ENCODE measurements around the gene S100A9.
"Not testable (repeated sequence)": the region's sequence is repeated elsewhere in the genome, so short reads cannot be mapped to it uniquely, and the experiment has no call there.

Gene S100A9

DNA sequence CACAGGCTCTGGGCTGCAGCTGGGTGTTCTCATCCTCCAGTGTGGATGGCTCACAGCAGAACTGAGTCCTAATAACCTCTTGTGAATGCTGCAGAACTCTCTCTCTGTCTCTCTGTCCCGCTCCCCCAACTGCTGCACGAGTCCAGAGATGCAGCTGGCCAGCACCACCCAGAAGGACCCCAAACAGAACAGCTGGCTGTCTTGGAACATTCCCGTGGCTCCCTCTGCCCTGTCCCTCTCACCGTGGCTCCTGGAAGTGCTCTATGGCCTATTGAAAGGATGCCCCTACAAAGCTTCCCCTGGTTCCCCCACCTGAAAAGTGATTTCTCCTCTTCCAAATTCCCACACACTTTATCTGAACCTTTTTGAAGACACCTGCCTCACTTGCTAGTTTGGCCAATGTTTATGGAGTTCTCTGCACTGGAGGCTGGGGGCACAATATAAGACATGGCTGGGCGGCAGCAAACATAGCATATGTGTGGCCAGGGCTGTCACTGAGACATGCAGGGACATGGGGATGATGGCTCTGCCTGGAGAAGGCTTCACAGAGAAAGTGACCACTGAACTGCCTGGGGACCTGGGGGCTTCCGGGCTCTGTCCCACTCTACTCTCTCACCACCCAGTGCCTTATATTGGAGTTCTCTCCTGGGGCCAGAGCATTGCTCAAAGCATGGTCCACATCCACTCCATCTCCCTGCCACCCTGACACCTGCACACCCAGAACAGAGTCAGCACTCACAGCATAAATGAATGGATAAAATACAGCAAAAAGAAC, 48.4 kb downstream of the S100A9 start:
- not testable (repeated sequence) for FAIRE-seq

GRCh38 chr1:153407274-153407673, 49.6 kb downstream of the S100A9 start:
- DNase-seq (ENCODE audit: low spot score); FAIRE-seq: not testable (repeated sequence)

More for the DNA sequence above, 48.4 kb downstream of the S100A9 start:
- not testable (repeated sequence) for DNase-seq (ENCODE audit: low spot score)

Data from RCC 7860 (cell line).